SK-N-SH treated with all-trans-retinoic acid at 6 μM for 48 hours (cell line): ENCODE measurements around the gene CFAP97D1.

Experiments
- ATAC-seq: fragments of 200-7000 bp; cut with Tn5 transposase; 3 replicates; pipeline ENCODE4 v1.9.1; 2020; ENCODE audit warnings: mild to moderate bottlenecking, moderate library complexity
- BACH2 ChIP-seq: fragments of 250-450 bp; sonication (Bioruptor Pico); IDR thresholded peaks from 2 replicates; pipeline ENCODE4 v1.9.0; 2021; ENCODE audit warnings: mild to moderate bottlenecking, borderline replicate concordance
- CSRNP3 ChIP-seq: fragments of 250-450 bp; sonication (Bioruptor Pico); IDR thresholded peaks from 2 replicates; pipeline ENCODE4 v1.5.1; 2021; ENCODE audit warnings: mild to moderate bottlenecking, moderate library complexity
- ESRRG ChIP-seq: fragments of 250-450 bp; sonication (Bioruptor Pico); IDR thresholded peaks from 2 replicates; pipeline ENCODE4 v1.6.1; 2021; ENCODE audit warnings: mild to moderate bottlenecking
- ISL1 ChIP-seq: fragments of 250-450 bp; sonication (Bioruptor Pico); IDR thresholded peaks from 2 replicates; pipeline ENCODE4 v2.1.2; 2022; ENCODE audit warnings: mild to moderate bottlenecking, moderate library complexity
- PATZ1 ChIP-seq: fragments of 250-450 bp; sonication (Bioruptor Pico); IDR thresholded peaks from 2 replicates; pipeline ENCODE4 v1.8.0; 2020; ENCODE audit warnings: mild to moderate bottlenecking, moderate library complexity, borderline replicate concordance
- RARB ChIP-seq: fragments of 250-450 bp; sonication (Bioruptor Pico); IDR thresholded peaks from 2 replicates; pipeline ENCODE4 v1.8.0; 2021; ENCODE audit warnings: mild to moderate bottlenecking, moderate library complexity
- TCF4 ChIP-seq: fragments of 250-450 bp; sonication (Bioruptor Pico); IDR thresholded peaks from 2 replicates; pipeline ENCODE4 v1.8.0; 2021; ENCODE audit warnings: mild to moderate bottlenecking, moderate library complexity, borderline replicate concordance
- TSHZ2 ChIP-seq: fragments of 250-450 bp; sonication (Bioruptor Pico); IDR thresholded peaks from 2 replicates; pipeline ENCODE4 v1.5.0; 2020; ENCODE audit warnings: mild to moderate bottlenecking, moderate library complexity
- ZFP30 ChIP-seq: fragments of 450-650 bp; formaldehyde crosslinking; IDR thresholded peaks from 2 replicates; pipeline ENCODE4 v1.5.0; 2022; ENCODE audit warnings: mild to moderate bottlenecking, moderate library complexity
- ZNF565 ChIP-seq: fragments of 450-650 bp; formaldehyde crosslinking; conservative IDR thresholded peaks from 2 replicates; pipeline ENCODE4 v1.5.0; 2020; ENCODE audit warnings: low read depth, mild to moderate bottlenecking, moderate library complexity
- ZNF70 ChIP-seq: fragments of 450-650 bp; formaldehyde crosslinking; IDR thresholded peaks from 2 replicates; pipeline ENCODE4 v1.5.0; 2020; ENCODE audit warnings: mild to moderate bottlenecking, moderate library complexity

The CFAP97D1 gene

GRCh38 chr17:43834106-43834505 lies 53.9 kb downstream of the CFAP97D1 start:
- no peak for TF ChIP-seq ZNF565
- TF ChIP-seq CSRNP3 (CRISPR knock-in tag), result no peak
- no peak for TF ChIP-seq PATZ1 (CRISPR knock-in tag)
- no peak for TF ChIP-seq TSHZ2 (CRISPR knock-in tag)
- no peak for TF ChIP-seq BACH2
- TF ChIP-seq ESRRG (CRISPR knock-in tag), result no peak
- no peak for TF ChIP-seq ZNF70 (CRISPR knock-in tag)
- TF ChIP-seq TCF4, result no peak
- TF ChIP-seq ZFP30 (CRISPR knock-in tag), result no peak
- no peak for TF ChIP-seq RARB (CRISPR knock-in tag)
- no peak for TF ChIP-seq ISL1 (CRISPR knock-in tag)
- TF ChIP-seq, all 23 proteins: peak for 0
- ATAC-seq, result no peak
